AG04450 (cell line): Measurements from ENCODE around the gene CD300LF. TPM values are rescaled to one million over a fixed set of nuclear protein-coding genes. Genes with fewer than 3 reads are reported as not detected.

Experiments
- CTCF ChIA-PET: fragments of 300-600, 350-600 bp; formaldehyde crosslinking; extraction: SDS; loops from one replicate; lab custom pipeline; 2022; ENCODE audit warnings: antibody characterized with exemption, inconsistent platforms; lab: Charles Lee
- POLR2A ChIA-PET: fragments of 350-600 bp; formaldehyde crosslinking; extraction: SDS; loops from one replicate; lab custom pipeline; 2021; ENCODE audit warnings: antibody characterized with exemption, inconsistent platforms; lab: Yijun Ruan, JAX
- DNase-seq: peaks from one replicate; pipeline ENCODE4 v3.0.0-alpha.2; 2011; ENCODE audit warnings: low read depth, low spot score
- H3K27ac ChIP-seq: one replicate; pipeline ENCODE4 v1.5.1; 2012; ENCODE audit warnings: low read depth, low read length, control low read depth
- H3K27me3 ChIP-seq: one replicate; pipeline ENCODE4 v1.6.0; 2012; ENCODE audit warnings: low read length; ENCODE audit not compliant: control insufficient read depth, insufficient read depth
- H3K4me3 ChIP-seq: 2 replicates; pipeline ENCODE4 v1.5.1; 2011; ENCODE audit warnings: mild to moderate bottlenecking, low read depth, low read length, control low read depth
- H3K9me3 ChIP-seq: 2 replicates; pipeline ENCODE4 v1.5.1; 2012; ENCODE audit warnings: low read length; ENCODE audit not compliant: control insufficient read depth, insufficient read depth
- polyA plus RNA-seq: library from polyadenylated mRNA; depleted of rRNA; stranded (reverse); fragments of >200 nt; gene quantifications from 2 replicates; pipeline ENCODE4 v1.2.3, GENCODE V29; 2011
- TF ChIP-seq, protein P1 (sequence below): IDR thresholded peaks from 2 replicates; pipeline ENCODE4 v1.5.1; 2011; ENCODE audit warnings: low read depth, low read length, control low read depth, inconsistent platforms

CD300LF gene
- polyA plus RNA-seq, 1 experiment, result not detected

DNA sequence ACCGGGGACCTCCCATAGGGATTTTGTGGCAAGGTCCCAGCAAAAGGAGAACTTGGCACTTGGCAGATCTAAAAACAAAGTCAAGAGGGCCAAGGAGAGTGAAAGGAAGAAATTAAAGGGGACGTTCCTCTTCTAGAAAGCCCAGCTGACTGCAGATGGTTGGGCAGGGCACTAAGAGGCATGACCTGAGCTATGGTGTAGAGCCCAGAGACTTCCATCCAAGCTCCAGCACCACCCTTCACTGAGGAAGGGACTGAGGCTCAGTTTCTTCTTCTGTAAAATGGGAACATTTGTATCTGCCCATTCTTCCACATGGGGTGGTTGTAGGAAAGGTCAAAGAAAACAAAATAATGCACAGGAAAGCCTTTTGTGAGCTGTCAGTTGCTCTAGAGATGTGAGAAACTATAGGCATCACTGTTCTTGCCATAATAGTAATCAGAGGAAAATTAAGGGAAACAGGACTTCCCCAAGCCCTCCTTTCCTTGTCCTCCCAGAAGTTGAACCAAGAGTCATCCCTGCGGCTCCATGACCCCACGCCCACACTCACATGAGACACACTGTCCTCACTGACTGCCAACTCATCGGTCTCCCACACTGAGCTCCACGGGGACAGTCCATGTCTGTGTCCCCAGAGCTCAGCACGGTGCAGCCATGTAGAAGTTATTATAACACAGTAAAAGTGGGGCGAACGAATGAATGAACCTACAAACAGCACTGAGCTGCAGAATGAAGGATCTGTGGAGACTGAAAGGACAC is 10.4 kb downstream of the CD300LF start:
- POLR2A ChIA-PET, result no interaction called here
- CTCF ChIA-PET, result no interaction called here

DNA sequence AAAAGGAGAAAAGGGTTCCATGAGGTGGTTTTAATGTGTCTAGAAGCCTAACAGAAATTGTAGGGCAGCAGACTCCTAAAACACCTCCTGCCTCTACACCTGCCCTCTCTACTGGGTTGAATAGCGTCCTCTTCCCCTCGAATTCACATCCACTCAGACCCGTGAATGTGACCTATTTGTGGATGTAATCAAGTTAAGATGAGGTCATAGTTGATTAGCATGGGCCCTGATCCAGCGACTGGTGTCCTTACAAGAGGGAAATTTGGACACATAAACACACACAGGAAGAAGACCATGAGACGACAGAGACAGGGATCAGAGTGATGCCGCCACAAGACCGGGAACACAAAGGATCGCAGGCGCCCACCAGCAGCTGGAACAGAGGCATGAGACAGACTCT is 13.5 kb downstream of the CD300LF start:
- POLR2A ChIA-PET, result no interaction called here
- CTCF ChIA-PET, result no interaction called here
- Histone ChIP-seq H3K4me3 (no peak overlapping the region), H3K9me3 (no peaks in the 10 kb centered on the region; the same call in 1 of the 2 replicates), H3K27ac (no peak overlapping the region), H3K27me3 (no peaks in the 10 kb centered on the region)
- TF ChIP-seq, protein P1, sequence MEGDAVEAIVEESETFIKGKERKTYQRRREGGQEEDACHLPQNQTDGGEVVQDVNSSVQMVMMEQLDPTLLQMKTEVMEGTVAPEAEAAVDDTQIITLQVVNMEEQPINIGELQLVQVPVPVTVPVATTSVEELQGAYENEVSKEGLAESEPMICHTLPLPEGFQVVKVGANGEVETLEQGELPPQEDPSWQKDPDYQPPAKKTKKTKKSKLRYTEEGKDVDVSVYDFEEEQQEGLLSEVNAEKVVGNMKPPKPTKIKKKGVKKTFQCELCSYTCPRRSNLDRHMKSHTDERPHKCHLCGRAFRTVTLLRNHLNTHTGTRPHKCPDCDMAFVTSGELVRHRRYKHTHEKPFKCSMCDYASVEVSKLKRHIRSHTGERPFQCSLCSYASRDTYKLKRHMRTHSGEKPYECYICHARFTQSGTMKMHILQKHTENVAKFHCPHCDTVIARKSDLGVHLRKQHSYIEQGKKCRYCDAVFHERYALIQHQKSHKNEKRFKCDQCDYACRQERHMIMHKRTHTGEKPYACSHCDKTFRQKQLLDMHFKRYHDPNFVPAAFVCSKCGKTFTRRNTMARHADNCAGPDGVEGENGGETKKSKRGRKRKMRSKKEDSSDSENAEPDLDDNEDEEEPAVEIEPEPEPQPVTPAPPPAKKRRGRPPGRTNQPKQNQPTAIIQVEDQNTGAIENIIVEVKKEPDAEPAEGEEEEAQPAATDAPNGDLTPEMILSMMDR, result no peak
- DNase-seq, result no peak

More for the DNA sequence above, 10.4 kb downstream of the CD300LF start:
- H3K9me3 ChIP-seq, result no peaks in the 10 kb centered on the region; the same call in 1 of the 2 replicates
- no peak overlapping the region for H3K27ac ChIP-seq
- H3K27me3 ChIP-seq, result no peaks in the 10 kb centered on the region
- DNase-seq, result no peak
- H3K4me3 ChIP-seq, result no peak overlapping the region
- TF ChIP-seq, protein P1, result no peak

DNA sequence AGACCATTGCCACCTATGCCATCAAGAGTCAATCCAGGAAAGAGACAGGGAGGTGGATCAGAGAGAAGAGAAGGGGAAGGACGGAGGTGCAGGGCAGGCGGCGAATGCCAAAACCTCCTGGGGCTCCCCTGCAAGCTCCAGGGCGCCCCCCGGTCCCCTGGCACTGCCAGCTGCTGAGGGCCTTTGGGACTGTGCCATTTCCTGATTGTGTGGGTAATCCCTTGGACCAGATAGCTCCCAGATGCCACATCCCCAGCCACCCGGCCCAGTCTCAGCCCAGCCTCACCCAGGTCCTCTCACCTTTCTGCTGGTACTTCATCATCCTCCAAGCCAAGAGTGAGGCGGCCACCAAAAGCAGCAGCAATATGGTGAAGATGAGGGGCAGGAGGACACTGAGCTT is 14.7 kb downstream of the CD300LF start:
- CTCF ChIA-PET, result interaction anchor here (0.6 kb wide), 1 partner anchor 232 kb away, joined by 4 read pairs; the partner anchor contains the start of gene CD300A

DNA sequence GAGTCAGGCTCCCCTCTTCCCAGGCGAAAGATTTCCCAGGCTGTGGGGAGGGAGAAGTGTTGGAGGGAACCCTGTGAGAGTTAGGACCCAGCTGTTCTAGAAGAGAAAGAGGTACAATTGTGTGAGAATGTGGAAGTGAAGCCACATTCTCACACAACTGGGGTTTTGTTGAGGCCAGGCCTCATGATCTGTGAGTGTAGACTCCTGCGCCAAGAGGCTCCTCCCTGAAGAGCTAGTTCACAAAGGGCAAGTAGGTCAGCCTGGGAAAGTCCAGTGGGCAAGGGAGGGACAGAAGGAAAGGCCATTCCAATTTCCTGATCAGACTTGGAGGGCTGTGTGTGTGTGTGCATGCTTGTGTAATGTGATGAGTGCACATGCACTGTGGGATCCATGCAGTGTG is 15.2 kb downstream of the CD300LF start:
- TF ChIP-seq, protein P1, result no peak
- H3K27ac ChIP-seq, result no peak overlapping the region
- ChIA-PET CTCF (no interaction called here), POLR2A (no interaction called here)
- H3K4me3 ChIP-seq, result no peak overlapping the region
- no peak for DNase-seq
- H3K27me3 ChIP-seq, result no peaks in the 10 kb centered on the region
- no peaks in the 10 kb centered on the region for H3K9me3 ChIP-seq

More for the DNA sequence above, 14.7 kb downstream of the CD300LF start:
- TF ChIP-seq, protein P1, result no peak
- no peaks in the 10 kb centered on the region; the same call in 1 of the 2 replicates for H3K9me3 ChIP-seq
- no peak overlapping the region for H3K27ac ChIP-seq
- H3K4me3 ChIP-seq, result no peak overlapping the region
- DNase-seq, result no peak
- no peaks in the 10 kb centered on the region for H3K27me3 ChIP-seq
- POLR2A ChIA-PET, result no interaction called here

DNA sequence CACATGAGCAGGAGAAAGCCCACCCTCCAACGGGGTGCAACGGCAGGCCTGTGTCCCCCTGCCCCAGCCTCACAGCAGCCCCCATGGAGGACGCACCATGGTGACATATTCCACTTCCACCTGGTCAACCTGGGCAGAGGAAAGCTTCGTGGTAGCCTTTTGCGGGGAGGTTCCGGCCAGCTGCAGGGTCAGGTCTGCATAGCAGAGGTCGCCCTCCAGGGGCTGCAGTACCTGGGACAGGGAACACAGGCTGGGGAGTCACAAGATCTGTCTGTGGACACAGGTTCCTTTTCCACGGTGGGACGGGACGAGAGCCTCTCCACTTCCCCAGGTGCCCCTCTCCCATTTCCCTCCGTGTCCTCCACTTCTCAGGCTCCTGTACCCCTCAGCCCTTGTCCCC is 17.1 kb downstream of the CD300LF start:
- TF ChIP-seq, protein P1, result no peak
- Histone ChIP-seq H3K27ac (no peak overlapping the region), H3K4me3 (no peak overlapping the region), H3K27me3 (no peaks in the 10 kb centered on the region), H3K9me3 (no peaks in the 10 kb centered on the region)
- no peak for DNase-seq
- CTCF ChIA-PET, result no interaction called here
- POLR2A ChIA-PET, result no interaction called here
